SIG-M5 treated with dmso at 0.1 percent for 504 hours (cell line): ENCODE results near the gene STK11IP.
"Not testable (repeated sequence)": the region's sequence is repeated elsewhere in the genome, so short reads cannot be mapped to it uniquely, and the experiment has no call there.

Experiments used
- DNase-seq: peaks from one replicate; lab custom pipeline; 2025; ENCODE audit not compliant: unreplicated experiment; lab: John Stamatoyannopoulos, UW

The STK11IP gene

GRCh38 chr2:219648176-219648575 is 50.5 kb downstream of the STK11IP start:
- DNase-seq: no peak

- no peak for DNase-seq
Measured at GRCh38 chr2:219648963-219649362, 51.3 kb downstream of the STK11IP start.

GRCh38 chr2:219650426-219651248 is 53.0 kb downstream of the STK11IP start:
- no peak for DNase-seq

- DNase-seq: not testable (repeated sequence)
Measured at GRCh38 chr2:219651656-219652055, 54.0 kb downstream of the STK11IP start.

- no peak for DNase-seq
Measured at GRCh38 chr2:219656526-219656925, 58.9 kb downstream of the STK11IP start.

GRCh38 chr2:219658196-219658846 is 60.7 kb downstream of the STK11IP start:
- DNase-seq: no peak

GRCh38 chr2:219658874-219659273 is 61.2 kb downstream of the STK11IP start:
- no peak for DNase-seq

GRCh38 chr2:219661197-219661954 is 63.7 kb downstream of the STK11IP start:
- DNase-seq: no peak

- DNase-seq: no peak
Measured at GRCh38 chr2:219661955-219662395, 64.3 kb downstream of the STK11IP start.

GRCh38 chr2:219662566-219662965 is 64.9 kb downstream of the STK11IP start:
- DNase-seq: no peak

- DNase-seq: no peak
Measured at GRCh38 chr2:219663116-219663762, 65.6 kb downstream of the STK11IP start.

- no peak for DNase-seq
Measured at GRCh38 chr2:219664041-219664440, 66.4 kb downstream of the STK11IP start.

- no peak for DNase-seq
Measured at GRCh38 chr2:219664944-219665343, 67.3 kb downstream of the STK11IP start.

GRCh38 chr2:219665926-219666325 is 68.3 kb downstream of the STK11IP start:
- DNase-seq: no peak
